ENCODE results near the gene PTPRG. TPM values are rescaled to one million over a fixed set of nuclear protein-coding genes. Genes with fewer than 3 reads are reported as not detected.

The PTPRG gene
- total RNA-seq, 1 donor = 148 TPM

DNA sequence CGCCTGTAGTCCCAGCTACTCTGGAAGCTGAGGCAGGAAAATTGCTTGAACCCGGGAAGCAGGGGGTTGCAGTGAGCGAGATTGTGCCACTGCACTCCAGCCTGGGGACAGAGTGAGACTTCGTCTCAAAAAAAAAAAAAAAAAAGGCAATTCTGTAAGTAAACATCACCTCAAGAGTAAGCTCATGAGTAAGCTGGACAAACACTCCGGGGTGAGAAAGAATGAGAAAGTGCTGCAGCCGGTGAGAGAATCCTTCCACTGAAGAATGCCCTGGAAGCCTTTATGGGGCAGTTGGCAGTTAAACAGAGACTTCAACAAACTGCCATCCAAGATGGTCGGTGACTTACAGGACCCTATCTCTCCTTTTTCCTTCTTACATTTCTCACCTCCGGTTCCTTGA is 764.5 kb downstream of the PTPRG start:
- DNase-seq (ENCODE audit: insufficient read length, low spot score, missing footprints) = no peak
- Histone ChIP-seq H4K20me1 (ENCODE audit: insufficient read depth, low read length) (no peaks in the 10 kb centered on the region), H3K27me3 (ENCODE audit: insufficient read depth, low read length) (no peaks in the 10 kb centered on the region), H2AFZ (ENCODE audit: low read length) (no peak overlapping the region), H3K4me1 (ENCODE audit: insufficient read depth, low read length) (no peaks in the 10 kb centered on the region), H3K4me2 (ENCODE audit: insufficient read depth, low read length) (no peak overlapping the region), H3K27ac (ENCODE audit: low read depth, low read length) (no peak overlapping the region), H3K4me3 (ENCODE audit: insufficient read depth, low read length) (no peak overlapping the region), H3K79me2 (ENCODE audit: insufficient read depth, low read length) (no peaks in the 10 kb centered on the region), H3K9me3 (ENCODE audit: low read depth, low read length) (no peaks in the 10 kb centered on the region), H3K36me3 (ENCODE audit: insufficient read depth, low read length) (no peaks in the 10 kb centered on the region)
- no peak for TF ChIP-seq CTCF (IDR thresholded peaks at IDR 0.05; ENCODE audit: extremely low read depth, low read depth, low read length)

DNA sequence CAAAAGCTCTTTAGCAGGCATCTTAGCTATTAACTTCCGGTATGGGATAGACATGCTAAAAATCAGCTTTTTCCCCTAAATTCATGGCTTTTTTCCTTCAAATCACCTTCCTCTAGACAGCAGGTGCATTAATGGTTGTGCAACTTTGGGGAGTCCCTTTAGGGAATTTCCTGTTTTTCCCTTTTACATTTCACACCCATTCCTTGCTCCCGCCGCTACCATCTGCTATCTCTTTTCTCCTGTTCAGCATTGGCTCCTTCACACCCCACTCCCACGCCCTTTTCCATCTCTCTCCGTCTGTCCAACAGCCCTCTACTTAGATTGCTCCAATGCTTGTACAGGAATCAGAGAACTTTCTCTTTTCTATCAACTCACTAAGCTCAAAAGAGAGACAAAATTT is 768.6 kb downstream of the PTPRG start:
- no peak overlapping the region for H3K4me2 ChIP-seq (ENCODE audit: insufficient read depth, low read length)
- H3K4me1 ChIP-seq (ENCODE audit: insufficient read depth, low read length) = no peaks in the 10 kb centered on the region
- no peak overlapping the region for H2AFZ ChIP-seq (ENCODE audit: low read length)
- no peak overlapping the region for H3K27ac ChIP-seq (ENCODE audit: low read depth, low read length)
- H3K4me3 ChIP-seq (ENCODE audit: insufficient read depth, low read length) = no peak overlapping the region
- no peaks in the 10 kb centered on the region for H3K9me3 ChIP-seq (ENCODE audit: low read depth, low read length)
- no peaks in the 10 kb centered on the region for H3K36me3 ChIP-seq (ENCODE audit: insufficient read depth, low read length)
- TF ChIP-seq CTCF (IDR thresholded peaks at IDR 0.05; ENCODE audit: extremely low read depth, low read depth, low read length) = no peak
- H3K79me2 ChIP-seq (ENCODE audit: insufficient read depth, low read length) = no peaks in the 10 kb centered on the region
- no peak for DNase-seq (ENCODE audit: insufficient read length, low spot score, missing footprints)
- H4K20me1 ChIP-seq (ENCODE audit: insufficient read depth, low read length) = no peaks in the 10 kb centered on the region
- no peaks in the 10 kb centered on the region for H3K27me3 ChIP-seq (ENCODE audit: insufficient read depth, low read length)

GRCh38 chr3:62332017-62332416 is 770.6 kb downstream of the PTPRG start:
- Histone ChIP-seq H2AFZ (ENCODE audit: low read length) (no peak overlapping the region), H4K20me1 (ENCODE audit: insufficient read depth, low read length) (no peaks in the 10 kb centered on the region), H3K79me2 (ENCODE audit: insufficient read depth, low read length) (no peaks in the 10 kb centered on the region), H3K4me2 (ENCODE audit: insufficient read depth, low read length) (no peak overlapping the region), H3K36me3 (ENCODE audit: insufficient read depth, low read length) (no peaks in the 10 kb centered on the region), H3K9me3 (ENCODE audit: low read depth, low read length) (no peaks in the 10 kb centered on the region), H3K27ac (ENCODE audit: low read depth, low read length) (no peak overlapping the region), H3K4me3 (ENCODE audit: insufficient read depth, low read length) (no peak overlapping the region), H3K27me3 (ENCODE audit: insufficient read depth, low read length) (no peaks in the 10 kb centered on the region), H3K4me1 (ENCODE audit: insufficient read depth, low read length) (no peaks in the 10 kb centered on the region)
- no peak for TF ChIP-seq CTCF (IDR thresholded peaks at IDR 0.05; ENCODE audit: extremely low read depth, low read depth, low read length)
- DNase-seq (ENCODE audit: insufficient read length, low spot score, missing footprints) = no peak

DNA sequence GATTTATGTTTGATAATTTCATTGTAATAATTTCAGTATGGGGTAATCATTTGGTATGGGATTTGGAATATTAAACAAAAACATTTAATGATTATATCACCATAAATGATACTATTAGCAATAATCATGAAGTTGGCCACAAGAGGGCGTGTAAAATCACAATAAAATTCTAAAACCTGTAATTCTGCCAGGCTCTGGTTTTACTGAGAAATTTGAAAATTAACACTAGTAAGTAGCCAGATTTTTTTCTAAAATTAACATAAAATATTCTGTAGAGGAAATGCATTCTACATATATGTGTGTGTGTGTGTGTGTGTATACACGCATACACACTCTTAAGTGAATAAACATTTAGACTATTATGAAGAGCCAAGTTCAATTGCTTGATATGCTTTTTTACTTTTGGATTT is 771.5 kb downstream of the PTPRG start:
- no peak overlapping the region for H3K4me3 ChIP-seq (ENCODE audit: insufficient read depth, low read length)
- peak; percentile 62 for TF ChIP-seq CTCF (IDR thresholded peaks at IDR 0.05; ENCODE audit: extremely low read depth, low read depth, low read length)
- no peak overlapping the region for H3K4me2 ChIP-seq (ENCODE audit: insufficient read depth, low read length)
- H4K20me1 ChIP-seq (ENCODE audit: insufficient read depth, low read length) = no peaks in the 10 kb centered on the region
- H3K36me3 ChIP-seq (ENCODE audit: insufficient read depth, low read length) = no peaks in the 10 kb centered on the region
- no peak for DNase-seq (ENCODE audit: insufficient read length, low spot score, missing footprints)
- H3K27ac ChIP-seq (ENCODE audit: low read depth, low read length) = no peak overlapping the region
- no peaks in the 10 kb centered on the region for H3K9me3 ChIP-seq (ENCODE audit: low read depth, low read length)
- H3K79me2 ChIP-seq (ENCODE audit: insufficient read depth, low read length) = no peaks in the 10 kb centered on the region
- no peaks in the 10 kb centered on the region for H3K4me1 ChIP-seq (ENCODE audit: insufficient read depth, low read length)
- no peaks in the 10 kb centered on the region for H3K27me3 ChIP-seq (ENCODE audit: insufficient read depth, low read length)
- no peak overlapping the region for H2AFZ ChIP-seq (ENCODE audit: low read length)

All from osteoblast (primary cell).